Stimulated activated CD8-positive, alpha-beta memory T cell treated with anti-CD3 and anti-CD28 coated beads, Interleukin-4, amount 100 ng/mL, for 4 hours (primary cell): Measurements from ENCODE around the gene GOT1.

Experiments
- DNase-seq, 2 donors: peaks; one replicate each; pipeline ENCODE4 v3.0.0-alpha.2; 2020; ENCODE audit warnings: low read depth in 2 of 2, low spot score in 1 of 2

The GOT1 gene

GRCh38 chr10:99433378-99434020 lies 3.1 kb upstream of the GOT1 start:
- no peak for DNase-seq

- no peak for DNase-seq
Measured at GRCh38 chr10:99432881-99433280, 2.5 kb upstream of the GOT1 start.

GRCh38 chr10:99432047-99432446 lies 1.6 kb upstream of the GOT1 start:
- no peak for DNase-seq

- DNase-seq, result no peak
Measured at GRCh38 chr10:99431190-99431760, 851 bp upstream of the GOT1 start.

GRCh38 chr10:99430116-99430450 lies 341 bp downstream of the GOT1 start:
- DNase-seq, result no peak

- DNase-seq, result no peak
Measured at GRCh38 chr10:99429517-99430095, 818 bp downstream of the GOT1 start.

GRCh38 chr10:99427566-99428190 lies 2.7 kb downstream of the GOT1 start:
- DNase-seq, result no peak

- no peak for DNase-seq
Measured at GRCh38 chr10:99426689-99427088, 3.7 kb downstream of the GOT1 start.

- no peak for DNase-seq
Measured at GRCh38 chr10:99425204-99425603, 5.2 kb downstream of the GOT1 start.

GRCh38 chr10:99424656-99425055 lies 5.8 kb downstream of the GOT1 start:
- no peak for DNase-seq

GRCh38 chr10:99422529-99423096 lies 7.8 kb downstream of the GOT1 start:
- no peak for DNase-seq

GRCh38 chr10:99421233-99421739 lies 9.1 kb downstream of the GOT1 start:
- no peak for DNase-seq

- DNase-seq, result no peak
Measured at GRCh38 chr10:99419688-99420087, 10.7 kb downstream of the GOT1 start.

GRCh38 chr10:99418910-99419624 lies 11.4 kb downstream of the GOT1 start:
- DNase-seq, result no peak

- DNase-seq, result no peak
Measured at GRCh38 chr10:99412099-99412498, 18.3 kb downstream of the GOT1 start.

GRCh38 chr10:99411546-99411945 lies 18.9 kb downstream of the GOT1 start:
- DNase-seq, result no peak

- no peak for DNase-seq
Measured at GRCh38 chr10:99410876-99411275, 19.5 kb downstream of the GOT1 start.

- no peak for DNase-seq
Measured at GRCh38 chr10:99410146-99410545, 20.3 kb downstream of the GOT1 start.

GRCh38 chr10:99406149-99406548 lies 24.3 kb downstream of the GOT1 start:
- DNase-seq, result no peak

- no peak for DNase-seq
Measured at GRCh38 chr10:99403674-99404073, 26.8 kb downstream of the GOT1 start.

- no peak for DNase-seq
Measured at GRCh38 chr10:99399664-99400063, 30.8 kb downstream of the GOT1 start.
